ENCODE measurements around the gene PADI4. TPM values are rescaled to one million over a fixed set of nuclear protein-coding genes. Genes with fewer than 3 reads are reported as not detected.

The PADI4 gene
- total RNA-seq, 1 experiment from 2014 or later, result 0.26 TPM

- TF ChIP-seq PRDM15 (CRISPR knock-in tag; IDR thresholded peaks at IDR 0.05) (no peak), E2F4 (CRISPR knock-in tag; IDR thresholded peaks at IDR 0.05; ENCODE audit: borderline replicate concordance, low read depth) (no peak), NR3C1 (CRISPR knock-in tag; conservative IDR thresholded peaks at IDR 0.05; ENCODE audit: low read depth) (no peak), ZNF121 (CRISPR knock-in tag; IDR thresholded peaks at IDR 0.05) (no peak), JUN (CRISPR knock-in tag; IDR thresholded peaks at IDR 0.05) (no peak), USF2 (CRISPR knock-in tag; IDR thresholded peaks at IDR 0.05) (no peak)
Measured at GRCh38 chr1:17307329-17307728, 668 bp upstream of the PADI4 start (continued).

GRCh38 chr1:17308593-17308992 is 596 bp downstream of the PADI4 start:
- no peaks in the 10 kb centered on the region for H3K27me3 Mint-ChIP-seq (ENCODE audit: low read depth)
- TF ChIP-seq CTCF (IDR thresholded peaks at IDR 0.05), result no peak
- no peak for TF ChIP-seq ZNF121 (CRISPR knock-in tag; IDR thresholded peaks at IDR 0.05)
- no peak for TF ChIP-seq JUN (CRISPR knock-in tag; IDR thresholded peaks at IDR 0.05)
- no peak for TF ChIP-seq TCF7 (CRISPR knock-in tag; IDR thresholded peaks at IDR 0.05; ENCODE audit: low read depth)
- TF ChIP-seq IRF1 (CRISPR knock-in tag; IDR thresholded peaks at IDR 0.05), result no peak
- no peak for TF ChIP-seq NFATC4 (CRISPR knock-in tag; IDR thresholded peaks at IDR 0.05)
- no peak for TF ChIP-seq MYBL2 (CRISPR knock-in tag; IDR thresholded peaks at IDR 0.05)
- no peak for TF ChIP-seq ATF6 (CRISPR knock-in tag; IDR thresholded peaks at IDR 0.05)
- no peak for TF ChIP-seq NR2C2 (CRISPR knock-in tag; IDR thresholded peaks at IDR 0.05)
- TF ChIP-seq OVOL2 (CRISPR knock-in tag; IDR thresholded peaks at IDR 0.05; ENCODE audit: borderline replicate concordance), result no peak
- TF ChIP-seq IRF2 (CRISPR knock-in tag; IDR thresholded peaks at IDR 0.05; ENCODE audit: borderline replicate concordance, low read depth), result no peak
- TF ChIP-seq TP53 (CRISPR knock-in tag; IDR thresholded peaks at IDR 0.05), result no peak
- no peak overlapping the region for H3K27ac Mint-ChIP-seq
- H3K36me3 Mint-ChIP-seq, result no peaks in the 10 kb centered on the region
- ChIA-PET POLR2A (no interaction called here), CTCF (interaction anchor here (1.4 kb wide), 1 partner anchor 35 kb away, joined by 3 read pairs; no protein-coding TSS in a partner anchor)
- DNase-seq (ENCODE audit: low spot score) (no peak), ATAC-seq (no peak)
- H3K4me1 Mint-ChIP-seq, result peaks cover 29% of the 10 kb centered on the region
- H3K4me3 Mint-ChIP-seq, result no peak overlapping the region
- H3K9me3 Mint-ChIP-seq, result no peaks in the 10 kb centered on the region
